ENCODE data around the gene FAM124A. TPM values are rescaled to one million over a fixed set of nuclear protein-coding genes. Genes with fewer than 3 reads are reported as not detected.

FAM124A gene
- total RNA-seq, 3 donors from 2014 or later (not counting 1 experiment from before 2014, with no cell fraction given) = not detected

GRCh38 chr13:51311957-51312520, 89.8 kb downstream of the FAM124A start:
- H3K27me3 Mint-ChIP-seq (ENCODE audit: low read depth in 2 of 2) = peaks cover 7 to 15% of the 10 kb centered on the region in 2 donors
- no peak for TF ChIP-seq CTCF (IDR thresholded peaks at IDR 0.05)
- Histone ChIP-seq H3K4me3 (ENCODE audit: low read length) (no peak overlapping the region), H3K27me3 (ENCODE audit: control insufficient read depth, insufficient read depth, low read length) (no peaks in the 10 kb centered on the region), H3K36me3 (ENCODE audit: control insufficient read depth, insufficient read depth, low read length) (no peaks in the 10 kb centered on the region), H3K4me1 (ENCODE audit: control insufficient read depth, insufficient read depth, low read length) (no peaks in the 10 kb centered on the region), H3K9me3 (ENCODE audit: control insufficient read depth, insufficient read depth, low read length) (no peaks in the 10 kb centered on the region), H3K27ac (ENCODE audit: low read length) (no peak overlapping the region)
- no peak overlapping the region for H3K4me3 Mint-ChIP-seq
- 94% methylated on average over 4 of the region's 5 CpGs for WGBS (ENCODE audit: insufficient coverage)
- no peak overlapping the region for H3K27ac Mint-ChIP-seq
- no peaks in the 10 kb centered on the region for H3K36me3 Mint-ChIP-seq
- ATAC-seq (no peak), DNase-seq (no peak)
- no peaks in the 10 kb centered on the region for H3K9me3 Mint-ChIP-seq
- intact Hi-C loops (cut with micrococcal nuclease) = no loop called here
- no peaks in the 10 kb centered on the region for H3K4me1 Mint-ChIP-seq

GRCh38 chr13:51313619-51314018, 91.4 kb downstream of the FAM124A start:
- TF ChIP-seq CTCF (IDR thresholded peaks at IDR 0.05) = no peak
- Mint-ChIP-seq H3K36me3 (no peaks in the 10 kb centered on the region), H3K27me3 (ENCODE audit: low read depth in 2 of 2) (peaks cover 7 to 12% of the 10 kb centered on the region in 2 donors), H3K9me3 (no peaks in the 10 kb centered on the region), H3K27ac (no peak overlapping the region), H3K4me3 (no peak overlapping the region), H3K4me1 (no peaks in the 10 kb centered on the region)
- H3K4me1 ChIP-seq (ENCODE audit: control insufficient read depth, insufficient read depth, low read length) = no peaks in the 10 kb centered on the region
- intact Hi-C loops (cut with micrococcal nuclease) = no loop called here
- H3K27ac ChIP-seq (ENCODE audit: low read length) = no peak overlapping the region
- H3K27me3 ChIP-seq (ENCODE audit: control insufficient read depth, insufficient read depth, low read length) = no peaks in the 10 kb centered on the region
- no peaks in the 10 kb centered on the region for H3K36me3 ChIP-seq (ENCODE audit: control insufficient read depth, insufficient read depth, low read length)
- ATAC-seq (no peak), DNase-seq (no peak)
- H3K4me3 ChIP-seq (ENCODE audit: low read length) = no peak overlapping the region
- H3K9me3 ChIP-seq (ENCODE audit: control insufficient read depth, insufficient read depth, low read length) = no peaks in the 10 kb centered on the region
- WGBS (ENCODE audit: insufficient coverage) = 100% methylated on average over 1 of the region's 1 CpG

- H3K36me3 Mint-ChIP-seq = no peaks in the 10 kb centered on the region
- peaks cover 3 to 5% of the 10 kb centered on the region in 2 donors for H3K27me3 Mint-ChIP-seq (ENCODE audit: low read depth in 2 of 2)
- H3K9me3 Mint-ChIP-seq = no peaks in the 10 kb centered on the region
- H3K27ac ChIP-seq (ENCODE audit: low read length) = no peak overlapping the region
- DNase-seq (no peak), ATAC-seq (no peak)
- no peaks in the 10 kb centered on the region for H3K36me3 ChIP-seq (ENCODE audit: control insufficient read depth, insufficient read depth, low read length)
- no peaks in the 10 kb centered on the region for H3K4me1 Mint-ChIP-seq
- intact Hi-C loops (cut with micrococcal nuclease) = no loop called here
- no peak for TF ChIP-seq CTCF (IDR thresholded peaks at IDR 0.05)
- 80% methylated on average over 1 of the region's 1 CpG for WGBS (ENCODE audit: insufficient coverage)
- no peak overlapping the region for H3K4me3 ChIP-seq (ENCODE audit: low read length)
- no peak overlapping the region for H3K27ac Mint-ChIP-seq
- no peaks in the 10 kb centered on the region for H3K27me3 ChIP-seq (ENCODE audit: control insufficient read depth, insufficient read depth, low read length)
- H3K9me3 ChIP-seq (ENCODE audit: control insufficient read depth, insufficient read depth, low read length) = no peaks in the 10 kb centered on the region
- no peak overlapping the region for H3K4me3 Mint-ChIP-seq
- no peaks in the 10 kb centered on the region for H3K4me1 ChIP-seq (ENCODE audit: control insufficient read depth, insufficient read depth, low read length)
Observed at GRCh38 chr13:51317262-51317661, 95.1 kb downstream of the FAM124A start.

GRCh38 chr13:51318015-51318414, 95.8 kb downstream of the FAM124A start:
- no peak overlapping the region for H3K27ac ChIP-seq (ENCODE audit: low read length)
- Mint-ChIP-seq H3K36me3 (no peaks in the 10 kb centered on the region), H3K4me1 (no peaks in the 10 kb centered on the region), H3K27ac (no peak overlapping the region), H3K27me3 (ENCODE audit: low read depth in 2 of 2) (peaks cover 0 to 5% of the 10 kb centered on the region in 2 donors), H3K9me3 (no peaks in the 10 kb centered on the region), H3K4me3 (no peak overlapping the region)
- H3K27me3 ChIP-seq (ENCODE audit: control insufficient read depth, insufficient read depth, low read length) = no peaks in the 10 kb centered on the region
- no peak for ATAC-seq
- no peak for TF ChIP-seq CTCF (IDR thresholded peaks at IDR 0.05)
- no peak for DNase-seq
- H3K36me3 ChIP-seq (ENCODE audit: control insufficient read depth, insufficient read depth, low read length) = no peaks in the 10 kb centered on the region
- H3K9me3 ChIP-seq (ENCODE audit: control insufficient read depth, insufficient read depth, low read length) = no peaks in the 10 kb centered on the region
- 94% methylated on average over 2 of the region's 2 CpGs for WGBS (ENCODE audit: insufficient coverage)
- no peaks in the 10 kb centered on the region for H3K4me1 ChIP-seq (ENCODE audit: control insufficient read depth, insufficient read depth, low read length)
- intact Hi-C loops (cut with micrococcal nuclease) = no loop called here
- H3K4me3 ChIP-seq (ENCODE audit: low read length) = no peak overlapping the region

All from natural killer cell (primary cell).